PC-9 (cell line): Measurements from ENCODE around the gene EFHB.

ENCODE experiments used
- EZH2 ChIP-seq: fragments of 200-600 bp; sonication (generic); IDR thresholded peaks from 2 replicates; pipeline ENCODE4 v1.8.0; 2017; ENCODE audit warnings: antibody characterized with exemption, low read depth
- TF ChIP-seq, protein P1 (sequence below): fragments of 200-600 bp; sonication (generic); conservative IDR thresholded peaks from 2 replicates; pipeline ENCODE4 v1.6.1; 2017; ENCODE audit warnings: mixed run types, antibody characterized with exemption, mild to moderate bottlenecking, moderate library complexity

DNA sequence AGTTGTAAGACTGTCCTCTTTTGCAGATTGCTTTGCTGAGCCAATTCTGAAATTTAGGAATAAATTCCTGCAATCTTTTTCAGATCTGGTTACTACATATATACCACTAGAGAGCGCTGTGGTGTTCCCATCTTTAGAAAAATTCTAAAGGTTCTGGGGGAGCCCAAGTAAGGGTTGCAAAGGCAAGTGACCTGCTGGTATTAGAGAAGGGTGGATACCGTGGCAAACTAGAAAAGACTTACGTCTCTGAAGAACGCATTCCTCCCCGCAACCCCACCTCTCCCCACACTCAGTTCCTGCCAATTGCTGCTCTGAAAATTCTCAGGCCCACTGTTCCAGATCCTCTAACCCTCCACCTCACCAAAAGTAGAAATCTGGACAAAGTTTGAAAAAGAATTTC lies 48.5 kb downstream of the EFHB start:
- TF ChIP-seq, protein P1, sequence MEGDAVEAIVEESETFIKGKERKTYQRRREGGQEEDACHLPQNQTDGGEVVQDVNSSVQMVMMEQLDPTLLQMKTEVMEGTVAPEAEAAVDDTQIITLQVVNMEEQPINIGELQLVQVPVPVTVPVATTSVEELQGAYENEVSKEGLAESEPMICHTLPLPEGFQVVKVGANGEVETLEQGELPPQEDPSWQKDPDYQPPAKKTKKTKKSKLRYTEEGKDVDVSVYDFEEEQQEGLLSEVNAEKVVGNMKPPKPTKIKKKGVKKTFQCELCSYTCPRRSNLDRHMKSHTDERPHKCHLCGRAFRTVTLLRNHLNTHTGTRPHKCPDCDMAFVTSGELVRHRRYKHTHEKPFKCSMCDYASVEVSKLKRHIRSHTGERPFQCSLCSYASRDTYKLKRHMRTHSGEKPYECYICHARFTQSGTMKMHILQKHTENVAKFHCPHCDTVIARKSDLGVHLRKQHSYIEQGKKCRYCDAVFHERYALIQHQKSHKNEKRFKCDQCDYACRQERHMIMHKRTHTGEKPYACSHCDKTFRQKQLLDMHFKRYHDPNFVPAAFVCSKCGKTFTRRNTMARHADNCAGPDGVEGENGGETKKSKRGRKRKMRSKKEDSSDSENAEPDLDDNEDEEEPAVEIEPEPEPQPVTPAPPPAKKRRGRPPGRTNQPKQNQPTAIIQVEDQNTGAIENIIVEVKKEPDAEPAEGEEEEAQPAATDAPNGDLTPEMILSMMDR = peak; percentile 81
- TF ChIP-seq EZH2 = no peak
